RCC 7860 (cell line): ENCODE results near the gene SLC9A3.

Experiments
- DNase-seq: peaks from one replicate; pipeline ENCODE4 v3.0.0-alpha.2; 2015; ENCODE audit warnings: low spot score
- FAIRE-seq: peaks from 2 replicates; lab custom pipeline; 2012; peaks lifted over from hg19 to GRCh38; lab: Jason Lieb, UNC

Gene SLC9A3

GRCh38 chr5:421287-421880 is 102.9 kb downstream of the SLC9A3 start:
- FAIRE-seq (no peak), DNase-seq (no peak)

GRCh38 chr5:420632-421286 is 103.5 kb downstream of the SLC9A3 start:
- DNase-seq (no peak), FAIRE-seq (no peak)
